ENCODE data around the gene ZNF605. TPM values are rescaled to one million over a fixed set of nuclear protein-coding genes. Genes with fewer than 3 reads are reported as not detected.
"Not testable (repeated sequence)": the region's sequence is repeated elsewhere in the genome, so short reads cannot be mapped to it uniquely, and the experiment has no call there.

The ZNF605 gene
- total RNA-seq, 1 experiment from 2014 or later, result 31.1 TPM

DNA sequence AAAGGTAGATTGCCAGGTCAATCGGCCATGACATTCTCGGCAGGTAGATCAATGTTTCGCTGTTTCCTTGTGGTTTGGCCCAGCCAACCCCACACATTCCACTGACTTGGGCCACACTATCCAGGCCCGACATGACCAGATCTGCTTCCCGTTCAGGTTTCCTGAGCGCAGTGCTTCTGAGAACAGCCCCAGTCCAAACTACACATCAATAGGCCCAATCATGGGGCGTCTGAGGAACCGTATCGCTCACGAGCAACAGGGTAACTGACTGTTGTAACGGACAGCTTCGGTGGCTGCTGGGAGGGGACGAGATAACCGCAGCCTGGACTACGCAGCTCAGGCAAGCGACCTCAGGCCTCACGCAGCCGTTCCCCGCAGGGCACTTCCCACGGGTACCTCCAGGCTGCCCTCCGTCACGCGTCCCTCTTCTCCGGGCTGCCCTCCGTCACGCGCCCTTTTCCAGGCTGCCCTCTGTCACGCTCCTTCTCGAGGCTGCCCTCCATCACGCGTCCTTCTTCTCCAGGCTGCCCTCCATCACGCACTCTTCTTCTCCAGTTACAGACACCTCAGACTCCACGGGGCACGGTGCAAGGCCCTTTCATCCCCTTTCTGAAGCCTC, 14.7 kb downstream of the ZNF605 start:
- CTCF ChIA-PET, result no interaction called here
- Mint-ChIP-seq H3K9me3 (ENCODE audit: low read depth, unreplicated experiment) (peaks cover 16% of the 10 kb centered on the region), H3K4me1 (ENCODE audit: low read depth, unreplicated experiment) (no peaks in the 10 kb centered on the region), H3K27ac (ENCODE audit: unreplicated experiment) (no peak overlapping the region), H3K4me3 (ENCODE audit: low read depth, unreplicated experiment) (no peak overlapping the region), H3K36me3 (ENCODE audit: insufficient read depth, unreplicated experiment) (peaks cover 60% of the 10 kb centered on the region), H3K27me3 (ENCODE audit: unreplicated experiment) (no peaks in the 10 kb centered on the region)
- TF ChIP-seq, protein P1, sequence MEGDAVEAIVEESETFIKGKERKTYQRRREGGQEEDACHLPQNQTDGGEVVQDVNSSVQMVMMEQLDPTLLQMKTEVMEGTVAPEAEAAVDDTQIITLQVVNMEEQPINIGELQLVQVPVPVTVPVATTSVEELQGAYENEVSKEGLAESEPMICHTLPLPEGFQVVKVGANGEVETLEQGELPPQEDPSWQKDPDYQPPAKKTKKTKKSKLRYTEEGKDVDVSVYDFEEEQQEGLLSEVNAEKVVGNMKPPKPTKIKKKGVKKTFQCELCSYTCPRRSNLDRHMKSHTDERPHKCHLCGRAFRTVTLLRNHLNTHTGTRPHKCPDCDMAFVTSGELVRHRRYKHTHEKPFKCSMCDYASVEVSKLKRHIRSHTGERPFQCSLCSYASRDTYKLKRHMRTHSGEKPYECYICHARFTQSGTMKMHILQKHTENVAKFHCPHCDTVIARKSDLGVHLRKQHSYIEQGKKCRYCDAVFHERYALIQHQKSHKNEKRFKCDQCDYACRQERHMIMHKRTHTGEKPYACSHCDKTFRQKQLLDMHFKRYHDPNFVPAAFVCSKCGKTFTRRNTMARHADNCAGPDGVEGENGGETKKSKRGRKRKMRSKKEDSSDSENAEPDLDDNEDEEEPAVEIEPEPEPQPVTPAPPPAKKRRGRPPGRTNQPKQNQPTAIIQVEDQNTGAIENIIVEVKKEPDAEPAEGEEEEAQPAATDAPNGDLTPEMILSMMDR (IDR thresholded peaks at IDR 0.05; ENCODE audit: unreplicated experiment), result no peak
- DNase-seq, result no peak
- no TSS peak for BruUV-seq (replicated peaks)
- intact Hi-C loops (cut with micrococcal nuclease; ENCODE audit: unreplicated experiment), result no loop called here

DNA sequence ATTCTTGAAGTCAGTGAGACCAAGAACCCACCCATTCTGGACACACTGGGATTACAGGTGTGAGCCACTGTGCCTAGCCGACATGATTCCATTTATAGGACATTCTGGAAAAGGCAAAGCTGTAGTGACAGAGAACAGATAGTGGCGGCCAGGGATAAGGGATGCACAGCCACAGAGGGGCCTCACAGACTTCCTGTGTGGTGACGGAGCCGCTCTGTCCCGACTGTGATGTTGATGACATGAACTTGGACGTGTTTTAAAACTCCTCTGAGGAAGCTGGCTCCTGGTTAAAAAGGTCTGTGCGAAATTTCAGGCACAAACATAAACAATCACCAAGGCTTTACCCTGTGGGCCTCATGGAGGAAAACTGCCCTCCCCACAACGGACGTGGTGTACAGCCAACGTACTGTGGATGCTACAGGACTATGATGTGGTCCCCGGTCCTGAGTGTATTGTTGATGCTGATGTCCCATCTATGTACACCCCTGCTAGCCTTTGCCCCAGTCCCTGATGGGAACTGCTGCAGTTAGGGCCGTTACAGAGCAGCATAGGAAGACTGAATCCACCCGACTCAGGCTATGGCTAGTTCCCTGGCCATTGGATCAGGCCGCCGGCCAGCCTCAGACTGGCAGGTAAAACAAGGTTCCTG, 15.9 kb downstream of the ZNF605 start:
- peaks cover 11% of the 10 kb centered on the region for H3K9me3 Mint-ChIP-seq (ENCODE audit: low read depth, unreplicated experiment)
- BruUV-seq (replicated peaks), result no TSS peak
- intact Hi-C loops (cut with micrococcal nuclease; ENCODE audit: unreplicated experiment), result no loop called here
- H3K27ac Mint-ChIP-seq (ENCODE audit: unreplicated experiment), result no peak overlapping the region
- TF ChIP-seq, protein P1 (IDR thresholded peaks at IDR 0.05; ENCODE audit: unreplicated experiment), result no peak
- H3K4me1 Mint-ChIP-seq (ENCODE audit: low read depth, unreplicated experiment), result no peaks in the 10 kb centered on the region
- CTCF ChIA-PET, result no interaction called here
- H3K36me3 Mint-ChIP-seq (ENCODE audit: insufficient read depth, unreplicated experiment), result peaks cover 48% of the 10 kb centered on the region
- DNase-seq, result no peak
- H3K27me3 Mint-ChIP-seq (ENCODE audit: unreplicated experiment), result no peaks in the 10 kb centered on the region
- no peak overlapping the region for H3K4me3 Mint-ChIP-seq (ENCODE audit: low read depth, unreplicated experiment)

DNA sequence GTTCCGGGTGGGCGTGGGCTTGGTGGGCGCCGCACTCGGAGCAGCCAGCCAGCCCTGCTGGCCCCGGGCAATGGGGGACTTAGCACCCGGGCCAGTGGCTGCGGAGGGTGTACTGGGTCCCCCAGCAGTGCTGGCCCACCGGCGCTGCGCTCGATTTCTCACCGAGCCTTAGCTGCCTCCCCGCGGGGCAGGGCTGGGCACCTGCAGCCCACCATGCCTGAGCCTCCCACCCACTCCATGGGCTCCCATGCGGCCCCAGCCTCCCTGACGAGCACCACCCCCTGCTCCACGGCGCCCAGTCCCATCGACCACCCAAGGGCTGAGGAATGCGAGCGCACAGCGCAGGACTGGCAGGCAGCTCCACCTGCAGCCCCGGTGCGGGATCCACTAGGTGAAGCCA, 17.3 kb downstream of the ZNF605 start:
- H3K27ac Mint-ChIP-seq (ENCODE audit: unreplicated experiment); H3K4me1 Mint-ChIP-seq (ENCODE audit: low read depth, unreplicated experiment); intact Hi-C loops (cut with micrococcal nuclease; ENCODE audit: unreplicated experiment); DNase-seq; H3K27me3 Mint-ChIP-seq (ENCODE audit: unreplicated experiment); BruUV-seq (replicated peaks); CTCF ChIA-PET; H3K4me3 Mint-ChIP-seq (ENCODE audit: low read depth, unreplicated experiment): not testable (repeated sequence)
- Mint-ChIP-seq H3K36me3 (ENCODE audit: insufficient read depth, unreplicated experiment) (peaks cover 42% of the 10 kb centered on the region), H3K9me3 (ENCODE audit: low read depth, unreplicated experiment) (peaks cover 18% of the 10 kb centered on the region)

DNA sequence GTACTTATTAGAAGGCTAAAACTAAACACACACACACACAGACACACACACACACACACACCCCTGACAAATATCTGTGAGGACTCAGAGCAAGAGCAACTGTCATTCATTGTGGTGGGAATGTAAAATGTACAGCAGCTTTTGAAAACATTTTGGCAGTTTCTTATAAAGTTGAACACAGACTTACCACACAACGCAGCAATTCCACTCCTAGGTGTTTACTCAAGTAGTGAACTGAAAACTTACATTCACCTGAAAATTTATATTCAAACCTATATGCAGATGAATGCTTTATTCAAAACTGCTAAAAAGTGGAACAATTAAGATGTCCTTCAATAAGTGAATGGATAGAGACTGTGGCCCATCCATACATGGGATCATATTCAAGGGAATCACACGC, 18.6 kb downstream of the ZNF605 start:
- H3K4me1 Mint-ChIP-seq (ENCODE audit: low read depth, unreplicated experiment), result no peaks in the 10 kb centered on the region
- TF ChIP-seq, protein P1 (IDR thresholded peaks at IDR 0.05; ENCODE audit: unreplicated experiment), result no peak
- no peak overlapping the region for H3K4me3 Mint-ChIP-seq (ENCODE audit: low read depth, unreplicated experiment)
- intact Hi-C loops (cut with micrococcal nuclease; ENCODE audit: unreplicated experiment), result no loop called here
- H3K36me3 Mint-ChIP-seq (ENCODE audit: insufficient read depth, unreplicated experiment), result peaks cover 29% of the 10 kb centered on the region
- BruUV-seq (replicated peaks), result no TSS peak
- H3K9me3 Mint-ChIP-seq (ENCODE audit: low read depth, unreplicated experiment), result peaks cover 18% of the 10 kb centered on the region
- CTCF ChIA-PET, result no interaction called here
- no peak overlapping the region for H3K27ac Mint-ChIP-seq (ENCODE audit: unreplicated experiment)
- no peaks in the 10 kb centered on the region for H3K27me3 Mint-ChIP-seq (ENCODE audit: unreplicated experiment)
- DNase-seq, result no peak

DNA sequence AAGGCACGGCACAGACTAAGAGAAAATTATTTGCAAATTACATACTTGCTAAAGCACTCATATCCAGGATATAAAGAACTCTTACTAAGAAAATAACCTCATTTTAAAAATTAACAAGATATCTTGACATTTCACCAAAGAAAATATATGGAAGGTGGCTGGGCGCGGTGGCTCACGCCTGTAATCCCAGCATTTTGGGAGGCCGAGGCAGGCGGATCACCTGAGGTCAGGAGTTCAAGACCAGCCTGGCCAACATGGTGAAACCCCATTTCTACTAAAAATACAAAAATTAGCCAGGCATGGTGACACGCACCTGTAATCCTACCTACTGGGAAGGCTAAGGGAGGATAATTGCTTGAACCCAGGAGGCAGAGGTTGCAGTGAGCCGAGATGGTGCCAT, 19.2 kb downstream of the ZNF605 start:
- H3K4me3 Mint-ChIP-seq (ENCODE audit: low read depth, unreplicated experiment); H3K27ac Mint-ChIP-seq (ENCODE audit: unreplicated experiment); H3K4me1 Mint-ChIP-seq (ENCODE audit: low read depth, unreplicated experiment); CTCF ChIA-PET; BruUV-seq (replicated peaks); DNase-seq; intact Hi-C loops (cut with micrococcal nuclease; ENCODE audit: unreplicated experiment); H3K27me3 Mint-ChIP-seq (ENCODE audit: unreplicated experiment): not testable (repeated sequence)
- peaks cover 18% of the 10 kb centered on the region for H3K9me3 Mint-ChIP-seq (ENCODE audit: low read depth, unreplicated experiment)
- H3K36me3 Mint-ChIP-seq (ENCODE audit: insufficient read depth, unreplicated experiment), result peaks cover 23% of the 10 kb centered on the region

Measured in Calu3 (cell line).